ENCODE data around the gene ACTL7A. TPM values are rescaled to one million over a fixed set of nuclear protein-coding genes. Genes with fewer than 3 reads are reported as not detected.
"Not testable (repeated sequence)": the region's sequence is repeated elsewhere in the genome, so short reads cannot be mapped to it uniquely, and the experiment has no call there.

ACTL7A gene
- total RNA-seq, 6 donors from 2014 or later, result not detected

- WGBS, 2 donors, result 81 to 96% methylated on average over 6 of the region's 6 CpGs
- Histone ChIP-seq H3K27me3 (no peaks in the 10 kb centered on the region), H3K27ac (no peak overlapping the region), H3K36me3 (no peaks in the 10 kb centered on the region), H3K9me3 (no peaks in the 10 kb centered on the region), H3K4me3 (no peak overlapping the region), H3K4me1 (no peaks in the 10 kb centered on the region)
- TF ChIP-seq EP300 (IDR thresholded peaks at IDR 0.05) (no peak), POLR2A (IDR thresholded peaks at IDR 0.05) (no peak), CTCF (IDR thresholded peaks at IDR 0.05) (no peak)
- DNase-seq (no peak), ATAC-seq (ENCODE audit: low FRiP score in 2 of 2) (no peak)
These were observed 24.0 kb upstream of the ACTL7A start for GRCh38 chr9:108838017-108838416.

GRCh38 chr9:108839561-108839960, 22.5 kb upstream of the ACTL7A start:
- not testable (repeated sequence) for H3K36me3 ChIP-seq; DNase-seq; H3K9me3 ChIP-seq; H3K4me1 ChIP-seq; H3K27me3 ChIP-seq; H3K27ac ChIP-seq; ATAC-seq (ENCODE audit: low FRiP score in 2 of 2); H3K4me3 ChIP-seq
- 77 to 90% methylated on average over 5 of the region's 5 CpGs for WGBS, 2 donors

DNA sequence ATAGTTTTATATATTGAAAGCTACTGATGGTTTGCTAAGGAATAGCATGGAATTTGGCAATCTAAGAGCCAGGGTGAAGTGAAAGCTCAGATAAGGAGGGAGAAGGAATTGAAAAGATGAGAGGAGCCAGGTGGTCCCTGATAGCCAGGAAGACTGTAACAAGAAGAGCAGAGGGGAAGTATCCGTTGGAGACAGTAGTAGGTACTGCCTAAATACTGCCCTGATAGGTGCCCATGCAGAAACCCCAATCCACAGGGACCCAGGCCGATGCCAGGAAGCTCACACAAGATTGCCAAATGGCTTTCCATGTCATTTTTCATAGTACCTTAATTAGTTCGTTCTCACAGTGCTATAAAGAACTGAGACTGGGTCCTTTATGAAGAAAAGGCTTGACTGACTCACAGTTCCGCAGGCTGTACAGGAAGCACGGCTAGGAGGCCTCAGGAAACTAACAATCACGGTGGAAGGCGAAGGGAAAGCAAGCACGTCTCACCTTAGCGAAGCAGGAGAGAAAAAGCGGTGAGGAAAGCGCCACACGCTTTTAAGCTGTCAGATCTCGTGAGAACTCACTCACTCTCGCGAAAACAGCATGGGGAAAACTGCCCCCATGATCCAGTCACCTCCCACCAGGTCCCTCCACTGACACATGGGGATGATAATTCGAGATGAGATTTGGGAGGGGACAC, 19.3 kb upstream of the ACTL7A start:
- no peak for ATAC-seq (ENCODE audit: low FRiP score in 2 of 2)
- Histone ChIP-seq H3K36me3 (no peaks in the 10 kb centered on the region), H3K27ac (no peak overlapping the region), H3K4me1 (no peaks in the 10 kb centered on the region), H3K9me3 (no peaks in the 10 kb centered on the region), H3K4me3 (no peak overlapping the region), H3K27me3 (no peaks in the 10 kb centered on the region)
- TF ChIP-seq POLR2AphosphoS5 (IDR thresholded peaks at IDR 0.05) (no peak), EP300 (IDR thresholded peaks at IDR 0.05) (no peak), CTCF (IDR thresholded peaks at IDR 0.05) (no peak), POLR2A (IDR thresholded peaks at IDR 0.05) (no peak)
- no peak for DNase-seq
- WGBS, 2 donors, result 45 to 65% methylated on average over 16 of the region's 16 CpGs

- no peak for DNase-seq
- TF ChIP-seq POLR2A (IDR thresholded peaks at IDR 0.05) (no peak), CTCF (IDR thresholded peaks at IDR 0.05) (no peak), POLR2AphosphoS5 (IDR thresholded peaks at IDR 0.05) (no peak), EP300 (IDR thresholded peaks at IDR 0.05) (no peak)
- 60 to 72% methylated on average over 2 of the region's 2 CpGs for WGBS, 2 donors
- H3K4me3 ChIP-seq, result no peak overlapping the region
- no peaks in the 10 kb centered on the region for H3K27me3 ChIP-seq
- no peaks in the 10 kb centered on the region for H3K9me3 ChIP-seq
- no peaks in the 10 kb centered on the region for H3K4me1 ChIP-seq
- no peaks in the 10 kb centered on the region for H3K36me3 ChIP-seq
- no peak overlapping the region for H3K27ac ChIP-seq
- no peak for ATAC-seq (ENCODE audit: low FRiP score in 2 of 2)
These were observed 17.7 kb upstream of the ACTL7A start for GRCh38 chr9:108844391-108844790.

GRCh38 chr9:108844856-108845255, 17.2 kb upstream of the ACTL7A start:
- no peak for ATAC-seq (ENCODE audit: low FRiP score in 2 of 2)
- H3K9me3 ChIP-seq, result no peaks in the 10 kb centered on the region
- H3K36me3 ChIP-seq, result no peaks in the 10 kb centered on the region
- H3K4me1 ChIP-seq, result no peaks in the 10 kb centered on the region
- TF ChIP-seq POLR2A (IDR thresholded peaks at IDR 0.05) (no peak), EP300 (IDR thresholded peaks at IDR 0.05) (no peak), CTCF (IDR thresholded peaks at IDR 0.05) (no peak), POLR2AphosphoS5 (IDR thresholded peaks at IDR 0.05) (no peak)
- no peak overlapping the region for H3K27ac ChIP-seq
- no peak for DNase-seq
- H3K27me3 ChIP-seq, result no peaks in the 10 kb centered on the region
- WGBS, 2 donors, result 83% methylated on average over 2 of the region's 2 CpGs
- H3K4me3 ChIP-seq, result no peak overlapping the region
